ENCODE measurements around the gene INO80B. TPM values are rescaled to one million over a fixed set of nuclear protein-coding genes. Genes with fewer than 3 reads are reported as not detected.
A peak's percentile ranks its signal among the peaks of the same experiment; 100 is the strongest.

INO80B gene
- total and polyA plus RNA-seq, 8 donors: 23.8 to 44.5 (median 34.3) TPM

- H3K9me3 ChIP-seq: no peaks in the 10 kb centered on the region
- TF ChIP-seq, protein P1, sequence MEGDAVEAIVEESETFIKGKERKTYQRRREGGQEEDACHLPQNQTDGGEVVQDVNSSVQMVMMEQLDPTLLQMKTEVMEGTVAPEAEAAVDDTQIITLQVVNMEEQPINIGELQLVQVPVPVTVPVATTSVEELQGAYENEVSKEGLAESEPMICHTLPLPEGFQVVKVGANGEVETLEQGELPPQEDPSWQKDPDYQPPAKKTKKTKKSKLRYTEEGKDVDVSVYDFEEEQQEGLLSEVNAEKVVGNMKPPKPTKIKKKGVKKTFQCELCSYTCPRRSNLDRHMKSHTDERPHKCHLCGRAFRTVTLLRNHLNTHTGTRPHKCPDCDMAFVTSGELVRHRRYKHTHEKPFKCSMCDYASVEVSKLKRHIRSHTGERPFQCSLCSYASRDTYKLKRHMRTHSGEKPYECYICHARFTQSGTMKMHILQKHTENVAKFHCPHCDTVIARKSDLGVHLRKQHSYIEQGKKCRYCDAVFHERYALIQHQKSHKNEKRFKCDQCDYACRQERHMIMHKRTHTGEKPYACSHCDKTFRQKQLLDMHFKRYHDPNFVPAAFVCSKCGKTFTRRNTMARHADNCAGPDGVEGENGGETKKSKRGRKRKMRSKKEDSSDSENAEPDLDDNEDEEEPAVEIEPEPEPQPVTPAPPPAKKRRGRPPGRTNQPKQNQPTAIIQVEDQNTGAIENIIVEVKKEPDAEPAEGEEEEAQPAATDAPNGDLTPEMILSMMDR (IDR thresholded peaks at IDR 0.05): no peak
- no peaks in the 10 kb centered on the region for H3K27me3 ChIP-seq
- no peak overlapping the region for H3K4me3 ChIP-seq
- ATAC-seq (no peak), DNase-seq (peak in 1 of 4 donors; percentile 16)
- peaks cover 0 to 83% of the 10 kb centered on the region in 2 donors for H3K36me3 ChIP-seq
- H3K4me1 ChIP-seq: peaks cover 0 to 7% of the 10 kb centered on the region in 2 donors
- intact Hi-C loops (cut with DNase I): no loop called here
- H3K27ac ChIP-seq: no peak overlapping the region
Observed at GRCh38 chr2:74488643-74489481, 34.0 kb downstream of the INO80B start.

- intact Hi-C loops (cut with DNase I): no loop called here
- TF ChIP-seq, protein P1 (IDR thresholded peaks at IDR 0.05): no peak
- ATAC-seq (no peak), DNase-seq (peak in 1 of 4 donors; percentile 53)
- no peaks in the 10 kb centered on the region for H3K9me3 ChIP-seq
- H3K27ac ChIP-seq: no peak overlapping the region
- H3K36me3 ChIP-seq: peaks cover 0 to 91% of the 10 kb centered on the region in 2 donors
- H3K4me1 ChIP-seq: no peaks in the 10 kb centered on the region
- no peaks in the 10 kb centered on the region for H3K27me3 ChIP-seq
- no peak overlapping the region for H3K4me3 ChIP-seq
Observed at GRCh38 chr2:74489906-74490305, 35.0 kb downstream of the INO80B start.

- intact Hi-C loops (cut with DNase I): no loop called here
- ATAC-seq: no peak
Observed at GRCh38 chr2:74491648-74492544, 37.0 kb downstream of the INO80B start.

DNA sequence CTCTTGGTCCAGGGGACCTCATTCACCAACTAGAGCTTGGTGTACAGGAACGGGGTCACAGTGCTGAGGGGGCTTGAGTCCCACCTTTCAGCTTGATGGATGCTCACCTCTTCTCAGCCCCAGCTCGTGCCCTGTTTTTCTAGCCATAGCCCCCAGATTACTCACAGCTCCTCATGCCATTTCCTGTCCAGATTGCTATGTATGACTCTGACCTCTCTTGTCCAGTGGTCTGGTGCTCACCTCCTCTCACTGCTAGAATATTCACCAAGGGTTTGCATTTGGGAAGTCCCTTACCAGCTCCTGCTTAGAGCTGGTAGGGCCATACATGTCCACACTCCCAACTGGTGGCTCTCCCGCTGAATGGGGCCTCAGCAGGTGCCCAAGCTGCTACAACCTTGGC is 38.7 kb downstream of the INO80B start:
- Histone ChIP-seq H3K27ac (no peak overlapping the region), H3K27me3 (peaks cover 14 to 20% of the 10 kb centered on the region in 2 donors), H3K36me3 (peaks cover 0 to 60% of the 10 kb centered on the region in 2 donors), H3K9me3 (no peaks in the 10 kb centered on the region), H3K4me1 (peaks cover 11 to 13% of the 10 kb centered on the region in 2 donors), H3K4me3 (no peak overlapping the region)
- no peak for ATAC-seq
- DNase-seq: peak in 1 of 4 donors; percentile 8
- TF ChIP-seq, protein P1 (IDR thresholded peaks at IDR 0.05): no peak
- intact Hi-C loops (cut with DNase I): no loop called here

More at GRCh38 chr2:74491648-74492544, 37.0 kb downstream of the INO80B start:
- TF ChIP-seq, protein P1 (IDR thresholded peaks at IDR 0.05): no peak
- Histone ChIP-seq H3K9me3 (no peaks in the 10 kb centered on the region), H3K4me3 (no peak overlapping the region), H3K36me3 (peaks cover 0 to 77% of the 10 kb centered on the region in 2 donors), H3K27ac (no peak overlapping the region), H3K4me1 (no peaks in the 10 kb centered on the region), H3K27me3 (peaks cover 0 to 4% of the 10 kb centered on the region in 2 donors)
- DNase-seq: peak in 1 of 4 donors; percentile 38
